Loucy (cell line): Measurements from ENCODE around the gene RASD1.

ENCODE experiments used
- EZH2phosphoT487 ChIP-seq: fragments of 200-600 bp; IDR thresholded peaks from 2 replicates; pipeline ENCODE4 v1.6.1; 2018; ENCODE audit warnings: antibody characterized with exemption, mild to moderate bottlenecking, moderate library complexity, borderline replicate concordance
- TF ChIP-seq, protein P1 (sequence below): fragments of 200-600 bp; sonication (generic); conservative IDR thresholded peaks from 2 replicates; pipeline ENCODE4 v1.5.1; 2014; ENCODE audit warnings: mild to moderate bottlenecking, antibody characterized with exemption, low read length

DNA sequence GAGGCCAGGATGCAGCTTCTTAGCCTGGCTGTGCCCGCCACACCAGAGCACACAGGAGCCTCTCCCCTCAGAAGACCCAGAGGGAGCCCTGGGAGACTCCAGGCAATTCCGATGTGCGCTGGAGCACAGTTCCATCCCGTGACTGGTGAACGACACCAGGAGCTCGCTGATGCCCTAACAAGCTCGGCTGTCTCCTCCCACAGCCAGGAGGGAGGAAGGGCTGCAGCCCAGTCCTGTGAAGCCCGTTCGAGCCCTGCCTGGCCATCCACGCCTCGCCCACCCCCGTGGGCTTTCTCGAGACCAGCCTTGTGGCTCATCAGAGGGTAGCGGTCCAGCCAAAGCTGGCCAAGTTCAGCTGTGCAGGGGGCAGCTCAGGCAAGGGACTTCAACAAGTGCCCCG lies 21.8 kb upstream of the RASD1 start:
- TF ChIP-seq, protein P1, sequence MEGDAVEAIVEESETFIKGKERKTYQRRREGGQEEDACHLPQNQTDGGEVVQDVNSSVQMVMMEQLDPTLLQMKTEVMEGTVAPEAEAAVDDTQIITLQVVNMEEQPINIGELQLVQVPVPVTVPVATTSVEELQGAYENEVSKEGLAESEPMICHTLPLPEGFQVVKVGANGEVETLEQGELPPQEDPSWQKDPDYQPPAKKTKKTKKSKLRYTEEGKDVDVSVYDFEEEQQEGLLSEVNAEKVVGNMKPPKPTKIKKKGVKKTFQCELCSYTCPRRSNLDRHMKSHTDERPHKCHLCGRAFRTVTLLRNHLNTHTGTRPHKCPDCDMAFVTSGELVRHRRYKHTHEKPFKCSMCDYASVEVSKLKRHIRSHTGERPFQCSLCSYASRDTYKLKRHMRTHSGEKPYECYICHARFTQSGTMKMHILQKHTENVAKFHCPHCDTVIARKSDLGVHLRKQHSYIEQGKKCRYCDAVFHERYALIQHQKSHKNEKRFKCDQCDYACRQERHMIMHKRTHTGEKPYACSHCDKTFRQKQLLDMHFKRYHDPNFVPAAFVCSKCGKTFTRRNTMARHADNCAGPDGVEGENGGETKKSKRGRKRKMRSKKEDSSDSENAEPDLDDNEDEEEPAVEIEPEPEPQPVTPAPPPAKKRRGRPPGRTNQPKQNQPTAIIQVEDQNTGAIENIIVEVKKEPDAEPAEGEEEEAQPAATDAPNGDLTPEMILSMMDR = no peak
- no peak for TF ChIP-seq EZH2phosphoT487
